H1 (cell line): Measurements from ENCODE around the gene LSR. TPM values are rescaled to one million over a fixed set of nuclear protein-coding genes. Genes with fewer than 3 reads are reported as not detected.

ENCODE experiments used
- EGR1 ChIP-seq: IDR thresholded peaks from 2 replicates; pipeline ENCODE4 v1.6.1; 2011; ENCODE audit warnings: low read depth, low read length, borderline replicate concordance
- GABPA ChIP-seq: IDR thresholded peaks from 2 replicates; pipeline ENCODE4 v1.6.1; 2011; ENCODE audit warnings: mild to moderate bottlenecking, low read length, moderate library complexity, borderline replicate concordance; ENCODE audit not compliant: insufficient read depth
- RBBP5 ChIP-seq: IDR thresholded peaks from 2 replicates; pipeline ENCODE4 v1.7.1; 2012; ENCODE audit warnings: low read depth, mild to moderate bottlenecking, inconsistent platforms, low read length, moderate library complexity, borderline replicate concordance
- RFX5 ChIP-seq: IDR thresholded peaks from 2 replicates; pipeline ENCODE4 v1.6.1; 2011; ENCODE audit warnings: low read depth, low read length, improper control_type of control experiment, borderline replicate concordance
- TCF12 ChIP-seq: IDR thresholded peaks from 2 replicates; pipeline ENCODE4 v1.6.1; 2011; ENCODE audit warnings: low read depth, mild to moderate bottlenecking, low read length
- polyA plus RNA-seq, 7 experiments: library from polyadenylated mRNA; depleted of rRNA in 3 of 7; stranded (reverse) in 5 of 7; unstranded in 2 of 7; fragments of >200 nt in 5 of 7; fragments of 200-250 nt in 2 of 7; gene quantifications; 1 replicate in 5 of 7; 2 replicates in 1 of 7; 4 replicates in 1 of 7; pipeline versions ENCODE4 v1.2.1 to v1.2.3, GENCODE V29; 2011 to 2013; ENCODE audit warnings: missing spikeins in 2 of 7, mixed read lengths in 2 of 7
- total RNA-seq: library from RNA; stranded (reverse); fragmentation: NEBNext Ultra II Directional; extraction: Animal tissue kit (Norgen Biotek cat#: 25700); gene quantifications from 2 replicates; pipeline ENCODE4 v1.2.1, GENCODE V29; 2021

The LSR gene
- total and polyA plus RNA-seq, 2 of the 8 experiments (the other 6 are each of a cell fraction or from before 2014, with no cell fraction given) = 159 to 186 TPM

GRCh38 chr19:35260694-35261304, 12.0 kb downstream of the LSR start (continued):
- TF ChIP-seq GABPA (no peak), RFX5 (no peak), TCF12 (no peak), RBBP5 (no peak), EGR1 (no peak)
